ENCODE results near the gene CSAD.

- no peak for TF ChIP-seq CTCF (IDR thresholded peaks at IDR 0.05)
- no peak for TF ChIP-seq REST (IDR thresholded peaks at IDR 0.05; ENCODE audit: insufficient read depth in 1 of 2, low read depth in 2 of 2, low read length in 1 of 2)
Measured at GRCh38 chr12:53219292-53219955, 38.7 kb upstream of the CSAD start.
